Thyroid gland (tissue), 4 donors: Measurements from ENCODE around the gene TYMS.

Experiments
- POLR2A ChIP-seq, 2 donors: fragments of 450-650 bp; IDR thresholded peaks; one replicate each; pipeline ENCODE4 v1.6.1; 2017; ENCODE audit warnings: antibody characterized with exemption in 2 of 2, mild to moderate bottlenecking in 2 of 2, moderate library complexity in 1 of 2
- TF ChIP-seq, protein P1 (sequence below), 6 experiments: fragments of 200-600 bp in 3 of 6; fragments of 450-650 bp in 3 of 6; sonication (generic) in 3 of 6; IDR thresholded peaks; one replicate each; pipeline ENCODE4 v1.5.1; 2016 to 2019; ENCODE audit warnings: antibody characterized with exemption in 6 of 6, mild to moderate bottlenecking in 2 of 6, inconsistent platforms in 1 of 6, moderate library complexity in 1 of 6

DNA sequence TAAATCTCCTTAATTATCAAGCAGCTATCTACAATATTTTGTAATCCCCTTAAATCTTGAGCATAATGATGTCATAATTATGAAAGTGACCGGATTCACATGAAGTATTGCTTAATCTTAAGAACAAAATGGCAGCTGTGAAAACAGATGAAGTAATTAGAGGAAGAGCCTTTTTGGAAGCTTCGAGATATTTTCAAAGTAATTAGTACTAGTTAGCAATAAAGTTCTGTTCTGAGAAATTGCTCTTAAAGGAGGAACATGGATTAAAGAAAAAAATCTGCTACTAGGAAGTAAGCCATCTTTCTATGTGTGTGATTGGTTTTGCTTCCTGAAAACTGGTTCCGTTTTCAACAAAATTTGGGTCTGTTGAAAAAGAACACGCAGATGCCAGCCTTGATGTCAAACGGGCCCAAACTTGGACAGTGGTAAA is 42.3 kb upstream of the TYMS start:
- TF ChIP-seq, protein P1, sequence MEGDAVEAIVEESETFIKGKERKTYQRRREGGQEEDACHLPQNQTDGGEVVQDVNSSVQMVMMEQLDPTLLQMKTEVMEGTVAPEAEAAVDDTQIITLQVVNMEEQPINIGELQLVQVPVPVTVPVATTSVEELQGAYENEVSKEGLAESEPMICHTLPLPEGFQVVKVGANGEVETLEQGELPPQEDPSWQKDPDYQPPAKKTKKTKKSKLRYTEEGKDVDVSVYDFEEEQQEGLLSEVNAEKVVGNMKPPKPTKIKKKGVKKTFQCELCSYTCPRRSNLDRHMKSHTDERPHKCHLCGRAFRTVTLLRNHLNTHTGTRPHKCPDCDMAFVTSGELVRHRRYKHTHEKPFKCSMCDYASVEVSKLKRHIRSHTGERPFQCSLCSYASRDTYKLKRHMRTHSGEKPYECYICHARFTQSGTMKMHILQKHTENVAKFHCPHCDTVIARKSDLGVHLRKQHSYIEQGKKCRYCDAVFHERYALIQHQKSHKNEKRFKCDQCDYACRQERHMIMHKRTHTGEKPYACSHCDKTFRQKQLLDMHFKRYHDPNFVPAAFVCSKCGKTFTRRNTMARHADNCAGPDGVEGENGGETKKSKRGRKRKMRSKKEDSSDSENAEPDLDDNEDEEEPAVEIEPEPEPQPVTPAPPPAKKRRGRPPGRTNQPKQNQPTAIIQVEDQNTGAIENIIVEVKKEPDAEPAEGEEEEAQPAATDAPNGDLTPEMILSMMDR (IDR thresholded peaks at IDR 0.05) = no peak
- TF ChIP-seq POLR2A (IDR thresholded peaks at IDR 0.05) = no peak
